Measurements from ENCODE around the gene C1orf87. TPM values are rescaled to one million over a fixed set of nuclear protein-coding genes. Genes with fewer than 3 reads are reported as not detected.

Gene C1orf87
- total RNA-seq, 1 experiment from 2014 or later: 0.33 TPM

DNA sequence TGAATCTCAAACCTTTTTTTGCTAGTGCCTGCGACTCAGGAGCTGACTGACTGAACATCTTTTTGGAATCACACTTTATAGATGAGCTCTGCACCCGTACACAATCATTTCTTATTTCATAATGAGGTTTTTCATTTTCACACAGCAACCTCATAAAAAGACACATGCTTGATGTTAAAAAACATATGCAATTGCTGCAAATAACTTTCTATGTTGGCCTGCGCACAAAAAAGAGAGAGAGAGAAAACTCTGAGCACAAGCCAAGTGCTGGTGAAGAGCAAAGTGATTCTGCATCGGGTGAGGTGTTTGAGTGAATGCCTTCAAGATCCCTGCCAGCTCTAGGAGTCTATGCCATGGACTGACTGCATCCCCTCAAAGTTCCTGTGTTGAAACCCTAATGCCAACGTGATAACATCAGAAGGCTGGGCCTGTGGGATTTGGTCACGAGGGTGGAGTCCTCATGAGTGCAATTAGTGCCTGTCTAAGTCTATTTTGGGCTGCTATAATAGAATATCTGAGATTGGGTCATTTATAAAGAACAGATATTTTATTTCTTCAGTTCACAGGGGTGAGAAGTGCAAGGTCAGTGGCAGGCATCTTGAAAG is 36.6 kb downstream of the C1orf87 start:
- no peak overlapping the region for H2BK120ac ChIP-seq (ENCODE audit: low read depth, low read length, poor library complexity, severe bottlenecking)
- no peaks in the 10 kb centered on the region for H4K20me1 ChIP-seq (ENCODE audit: control insufficient read depth, insufficient read depth, insufficient read length)
- TF ChIP-seq, protein P1, sequence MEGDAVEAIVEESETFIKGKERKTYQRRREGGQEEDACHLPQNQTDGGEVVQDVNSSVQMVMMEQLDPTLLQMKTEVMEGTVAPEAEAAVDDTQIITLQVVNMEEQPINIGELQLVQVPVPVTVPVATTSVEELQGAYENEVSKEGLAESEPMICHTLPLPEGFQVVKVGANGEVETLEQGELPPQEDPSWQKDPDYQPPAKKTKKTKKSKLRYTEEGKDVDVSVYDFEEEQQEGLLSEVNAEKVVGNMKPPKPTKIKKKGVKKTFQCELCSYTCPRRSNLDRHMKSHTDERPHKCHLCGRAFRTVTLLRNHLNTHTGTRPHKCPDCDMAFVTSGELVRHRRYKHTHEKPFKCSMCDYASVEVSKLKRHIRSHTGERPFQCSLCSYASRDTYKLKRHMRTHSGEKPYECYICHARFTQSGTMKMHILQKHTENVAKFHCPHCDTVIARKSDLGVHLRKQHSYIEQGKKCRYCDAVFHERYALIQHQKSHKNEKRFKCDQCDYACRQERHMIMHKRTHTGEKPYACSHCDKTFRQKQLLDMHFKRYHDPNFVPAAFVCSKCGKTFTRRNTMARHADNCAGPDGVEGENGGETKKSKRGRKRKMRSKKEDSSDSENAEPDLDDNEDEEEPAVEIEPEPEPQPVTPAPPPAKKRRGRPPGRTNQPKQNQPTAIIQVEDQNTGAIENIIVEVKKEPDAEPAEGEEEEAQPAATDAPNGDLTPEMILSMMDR (conservative IDR thresholded peaks at IDR 0.05): no peak
- no peak overlapping the region for H3K4me3 Mint-ChIP-seq
- WGBS (ENCODE audit: extremely low coverage, insufficient read length, low lambda C conversion rate): no CpG with 5 or more reads among the region's 6 CpGs
- H4K91ac ChIP-seq (ENCODE audit: insufficient read length, low read depth, low read length): no peak overlapping the region
- no peak overlapping the region for H4K5ac ChIP-seq (ENCODE audit: insufficient read length, low read depth, low read length)
- no peak overlapping the region for H2BK20ac ChIP-seq (ENCODE audit: low read depth, low read length, poor library complexity, severe bottlenecking)
- H3K79me2 ChIP-seq (ENCODE audit: insufficient read depth, low read length): no peaks in the 10 kb centered on the region
- no peaks in the 10 kb centered on the region for H3K9me3 ChIP-seq (ENCODE audit: control insufficient read depth, low read depth, low read length)
- no peak overlapping the region for H3K9ac ChIP-seq (ENCODE audit: extremely low read depth, insufficient read length, low read length)
- H3K23ac ChIP-seq (ENCODE audit: insufficient read length, low read depth, low read length): no peak overlapping the region
- no peak overlapping the region for H2AK5ac ChIP-seq (ENCODE audit: insufficient read length, low read length)
- no peaks in the 10 kb centered on the region for H3K36me3 Mint-ChIP-seq (ENCODE audit: insufficient read depth in 1 of 3, low read depth in 3 of 3)
- H3K14ac ChIP-seq (ENCODE audit: insufficient read depth, low read length): no peak overlapping the region
- DNase-seq: no peak
- H3K9me3 Mint-ChIP-seq: no peaks in the 10 kb centered on the region
- H3K56ac ChIP-seq (ENCODE audit: insufficient read length, low read depth, low read length): no peak overlapping the region
- H3K4me2 ChIP-seq (ENCODE audit: insufficient read depth, insufficient read length, low read length): no peak overlapping the region
- H3K4ac ChIP-seq (ENCODE audit: low read depth, low read length): no peak overlapping the region
- no peak overlapping the region for H2BK15ac ChIP-seq (ENCODE audit: low read depth, low read length)
- H3K4me1 Mint-ChIP-seq: peaks cover 7 to 9% of the 10 kb centered on the region in 2 experiments
- no peaks in the 10 kb centered on the region for H3K23me2 ChIP-seq (ENCODE audit: insufficient read length, low read depth, low read length, poor library complexity, severe bottlenecking)
- H3K27me3 Mint-ChIP-seq (ENCODE audit: low read depth): no peaks in the 10 kb centered on the region; the same call in 1 of the 2 replicates
- no peaks in the 10 kb centered on the region for H3K79me1 ChIP-seq (ENCODE audit: insufficient read depth, low read depth, low read length, poor library complexity, severe bottlenecking)
- H3T11ph ChIP-seq (ENCODE audit: low read length): no peak overlapping the region
- H2AFZ ChIP-seq (ENCODE audit: low read length): no peak overlapping the region
- no peak overlapping the region for H2BK5ac ChIP-seq (ENCODE audit: insufficient read length, low read length)
- no peak overlapping the region for H3K18ac ChIP-seq (ENCODE audit: insufficient read length, low read depth, low read length)
- no peaks in the 10 kb centered on the region for H3K27me3 ChIP-seq (ENCODE audit: insufficient read depth, low read length)
- H3K27ac ChIP-seq (ENCODE audit: insufficient read length, low read depth, low read length): no peak overlapping the region
- no peak overlapping the region for H3K27ac Mint-ChIP-seq
- H4K8ac ChIP-seq (replicated peaks; ENCODE audit: insufficient read length, low read depth, low read length): no peak overlapping the region
- H2BK12ac ChIP-seq (ENCODE audit: insufficient read length, low read depth, low read length): no peak overlapping the region
- no peaks in the 10 kb centered on the region for H3K4me1 ChIP-seq (ENCODE audit: insufficient read depth, low read length)
